Fibroblast of skin of left quadriceps (primary cell): ENCODE data around the gene NELL2.

Source experiments
- DNase-seq, 2 experiments: peaks; one replicate each; pipeline ENCODE4 v3.0.0-alpha.2; 2013; ENCODE audit warnings: low read depth in 2 of 2

The NELL2 gene

DNA sequence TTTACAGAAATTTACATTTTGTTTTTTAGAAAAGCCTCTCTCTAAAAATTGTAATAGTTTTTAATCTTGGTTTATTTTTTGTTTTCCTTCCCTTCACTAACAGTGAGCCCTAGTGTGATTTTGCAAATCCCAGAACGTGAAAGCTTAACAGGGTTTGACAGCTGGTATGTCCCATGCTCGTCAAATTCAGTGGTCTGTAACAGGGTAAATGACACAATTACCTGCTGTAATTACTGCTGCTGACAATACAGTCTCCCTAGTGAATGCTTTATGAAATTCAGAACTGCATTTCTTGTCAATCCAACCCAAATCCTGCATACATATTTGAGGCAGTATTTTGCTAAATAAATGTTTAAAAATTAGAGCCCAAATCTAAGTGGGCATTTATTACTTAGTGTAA, 249.2 kb downstream of the NELL2 start:
- DNase-seq, result no peak

DNA sequence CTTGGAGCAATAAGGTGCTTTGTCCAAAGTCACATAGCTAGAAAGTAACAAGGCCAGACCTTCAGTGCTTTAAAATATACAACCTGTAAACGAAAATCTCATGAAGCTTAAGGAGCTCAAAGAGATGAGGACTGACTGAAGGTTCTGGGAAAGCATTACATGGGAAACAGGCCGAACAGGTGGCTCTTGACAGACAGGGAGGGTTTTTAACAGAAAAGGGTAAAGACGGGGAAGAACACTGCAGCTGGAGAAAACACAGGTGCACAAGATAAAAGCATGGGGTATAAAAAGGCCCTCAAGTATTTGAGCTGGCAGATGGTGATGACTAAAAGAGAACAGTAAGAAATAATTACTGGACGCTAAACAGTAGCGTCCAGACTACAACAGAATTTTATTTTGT, 257.2 kb downstream of the NELL2 start:
- no peak for DNase-seq

DNA sequence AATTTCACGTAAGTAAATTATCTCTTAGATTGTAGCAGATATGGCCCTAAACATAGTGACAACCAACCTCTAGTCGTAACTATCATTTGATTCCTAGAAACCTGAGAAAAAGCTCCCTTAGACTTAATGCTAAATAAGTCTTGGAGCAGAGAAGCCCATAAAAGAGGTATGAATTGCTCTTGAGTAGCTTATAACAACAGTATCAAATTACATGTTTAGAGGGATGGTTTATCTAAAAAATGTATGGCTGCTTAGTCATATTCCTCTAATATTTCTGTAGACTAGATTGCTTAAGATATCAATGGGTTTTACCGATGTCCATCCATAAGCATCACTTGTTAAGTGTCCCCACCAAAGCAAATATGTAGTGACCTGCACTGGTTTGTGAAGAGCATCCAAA, 259.7 kb downstream of the NELL2 start:
- peak in 1 of 2 experiments; percentile 1 for DNase-seq

DNA sequence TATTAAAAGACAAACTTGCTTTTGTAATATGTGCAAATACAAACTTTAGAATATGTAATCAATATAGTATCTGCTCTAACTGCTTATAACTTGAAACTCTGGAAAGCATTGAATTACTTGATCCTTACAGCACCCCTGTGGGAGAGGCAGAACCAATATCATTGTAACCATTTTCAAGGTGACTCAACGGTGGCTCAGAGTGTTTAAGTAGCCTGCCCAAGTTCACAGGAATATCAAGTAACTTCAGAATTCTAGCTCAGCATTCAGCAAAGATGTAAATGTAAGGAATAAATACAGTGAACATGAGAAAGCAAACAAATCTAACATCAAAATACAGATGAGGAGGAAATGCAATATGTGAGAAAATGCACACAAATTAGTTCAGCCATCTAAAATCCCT, 264.6 kb downstream of the NELL2 start:
- no peak for DNase-seq

DNA sequence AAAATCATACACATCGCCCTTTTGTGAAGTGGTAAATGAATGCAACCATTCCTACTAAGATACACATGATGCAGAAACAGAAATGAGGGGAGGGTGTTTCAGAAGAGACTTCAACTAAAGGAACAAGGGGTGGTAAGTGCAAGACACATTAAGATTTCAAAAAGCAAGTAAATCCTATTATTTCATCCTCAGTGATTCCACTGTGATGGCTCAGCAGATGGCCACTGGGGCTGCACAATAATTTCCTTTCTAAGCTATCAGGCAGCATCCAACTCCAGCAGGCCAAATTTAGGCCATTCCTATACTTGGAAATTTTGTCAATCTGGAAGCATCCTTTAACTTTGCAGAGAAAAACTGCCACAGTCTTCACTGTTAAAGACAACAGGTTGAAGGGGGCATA, 272.4 kb downstream of the NELL2 start:
- DNase-seq, result no peak

DNA sequence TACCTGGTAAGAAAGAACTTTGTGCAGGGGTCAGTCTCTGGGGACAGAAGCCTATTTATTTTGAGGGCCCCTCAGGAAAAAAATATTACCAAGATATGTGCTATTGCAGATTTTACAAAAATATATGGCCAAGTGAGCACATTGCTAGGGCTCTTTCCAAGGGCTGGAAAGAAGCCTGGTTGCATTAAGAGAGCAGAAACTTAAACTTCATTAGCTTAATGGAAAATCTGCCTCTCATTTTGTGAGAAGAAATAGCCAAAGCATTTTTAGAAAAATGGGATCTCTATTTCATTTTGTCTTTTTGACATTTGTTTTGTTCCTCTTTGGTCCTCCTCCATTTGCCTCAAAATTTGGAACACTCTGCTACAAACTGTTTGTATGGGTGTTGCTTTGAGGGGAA, 283.5 kb downstream of the NELL2 start:
- no peak for DNase-seq

DNA sequence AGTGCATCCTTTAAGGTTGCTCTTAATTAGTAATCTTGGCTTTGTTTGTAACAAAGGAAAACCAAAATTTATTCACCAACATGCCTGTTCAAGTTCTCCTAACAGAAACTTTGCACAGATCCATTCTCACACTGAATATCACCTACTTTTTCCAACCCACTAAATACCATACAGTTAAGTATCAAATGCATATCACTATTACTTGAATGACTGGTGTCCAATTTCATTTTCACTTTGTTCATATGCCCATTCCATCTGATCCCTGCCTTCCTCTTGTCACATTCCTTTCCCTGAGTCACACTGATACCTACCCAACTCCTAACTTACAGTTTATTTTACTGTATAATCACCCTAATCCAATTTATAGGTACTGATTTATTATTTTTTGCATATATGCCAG, 286.4 kb downstream of the NELL2 start:
- no peak for DNase-seq

DNA sequence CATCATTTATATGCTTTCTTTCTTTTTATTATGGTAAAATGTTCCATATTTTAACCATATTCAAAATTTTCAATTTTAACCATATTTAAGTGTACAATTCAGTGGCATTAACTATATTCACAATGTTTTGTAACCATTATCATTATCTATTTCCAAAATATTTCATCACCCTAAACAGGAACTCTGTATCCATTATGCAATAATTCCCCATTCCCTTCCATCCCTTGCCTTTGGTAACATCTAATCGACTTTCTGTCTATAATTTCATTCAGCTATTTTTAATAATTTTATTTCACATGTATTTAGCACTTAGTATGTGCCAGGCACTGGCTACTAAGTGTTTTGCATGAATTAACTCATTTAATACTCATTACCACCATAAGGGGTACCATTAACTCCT, 287.5 kb downstream of the NELL2 start:
- DNase-seq, result no peak

DNA sequence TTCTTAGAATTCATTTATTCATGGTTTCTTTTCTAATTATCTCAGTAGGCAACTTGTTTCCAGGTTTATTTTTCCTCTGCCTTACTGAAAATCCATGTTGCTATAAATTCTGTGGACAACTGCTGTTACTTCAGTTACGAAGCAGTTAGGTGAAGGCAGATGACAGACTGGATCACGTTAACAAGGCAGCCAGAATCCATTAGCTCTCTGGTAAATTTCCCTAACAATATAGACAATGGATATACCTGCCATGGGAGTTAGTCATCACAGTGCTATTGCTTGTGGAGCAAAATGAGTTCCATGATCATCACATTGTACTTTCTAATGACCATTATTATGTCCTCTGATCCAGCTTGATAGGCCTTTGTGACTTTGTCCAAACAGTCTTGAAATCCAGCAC, 291.5 kb downstream of the NELL2 start:
- no peak for DNase-seq

DNA sequence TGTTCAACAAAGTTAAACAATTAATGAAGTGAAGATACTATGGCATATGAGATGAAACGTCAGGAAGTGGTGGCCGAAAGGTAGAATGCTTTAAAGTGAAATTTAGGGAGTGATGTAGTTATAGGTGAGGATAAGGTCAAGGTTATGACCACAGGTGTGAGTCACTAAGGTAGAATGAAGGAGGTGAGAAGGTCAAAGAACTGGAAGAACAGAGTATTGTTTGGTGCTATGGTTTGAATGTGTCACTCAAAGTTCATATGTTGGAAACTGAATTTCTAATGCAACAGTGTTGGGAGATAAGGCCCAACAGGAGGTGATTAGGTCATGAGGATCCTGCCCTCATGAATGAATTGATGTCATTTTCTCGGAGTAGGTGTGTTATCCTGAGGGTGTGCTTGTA, 293.6 kb downstream of the NELL2 start:
- no peak for DNase-seq

DNA sequence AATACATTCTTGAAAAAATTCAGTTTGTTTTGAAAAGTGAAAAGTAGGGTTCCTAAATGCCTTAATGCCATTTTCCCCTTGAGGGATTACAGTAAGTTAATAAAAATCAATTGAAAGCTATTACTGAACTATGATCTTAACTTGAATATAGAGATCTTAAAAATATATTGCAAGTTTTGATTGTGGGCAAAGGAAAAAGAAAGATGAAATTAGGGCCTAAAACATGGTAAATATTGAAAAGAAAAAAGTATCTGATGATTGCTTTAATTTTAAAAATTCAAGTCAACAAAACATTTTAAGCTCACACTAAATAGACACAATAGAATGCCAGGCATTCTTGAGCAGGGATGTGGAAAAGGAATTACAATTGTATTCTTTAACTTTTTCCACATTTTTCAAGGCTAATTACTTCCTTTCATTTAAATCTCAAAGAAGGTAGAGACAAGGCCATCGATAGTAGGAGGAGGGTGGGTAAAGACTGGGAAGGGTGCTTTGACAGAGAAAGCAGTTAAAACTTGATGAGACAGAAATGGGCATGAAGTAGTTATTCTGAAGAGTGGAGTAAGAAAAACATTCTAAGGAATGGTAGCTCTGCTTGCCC, 294.4 kb downstream of the NELL2 start:
- DNase-seq, result no peak

DNA sequence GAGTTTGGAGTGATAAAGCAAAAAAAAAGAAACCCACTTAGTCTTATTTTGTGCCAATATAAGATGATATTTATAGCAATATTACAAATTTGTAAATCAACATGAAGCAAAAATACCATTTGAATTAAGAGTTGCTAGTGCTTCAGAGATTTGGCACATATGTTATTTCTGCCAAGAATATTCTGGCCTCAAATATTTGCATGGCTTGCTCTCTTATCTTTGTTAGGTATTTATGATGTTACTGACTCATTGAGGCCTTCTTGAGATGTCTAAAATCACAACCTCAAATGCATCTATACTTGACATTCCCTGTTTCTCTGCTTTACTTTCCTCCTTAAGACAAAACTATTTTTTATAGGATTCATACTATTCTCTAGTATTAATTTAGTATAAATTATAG, 301.5 kb downstream of the NELL2 start:
- no peak for DNase-seq

DNA sequence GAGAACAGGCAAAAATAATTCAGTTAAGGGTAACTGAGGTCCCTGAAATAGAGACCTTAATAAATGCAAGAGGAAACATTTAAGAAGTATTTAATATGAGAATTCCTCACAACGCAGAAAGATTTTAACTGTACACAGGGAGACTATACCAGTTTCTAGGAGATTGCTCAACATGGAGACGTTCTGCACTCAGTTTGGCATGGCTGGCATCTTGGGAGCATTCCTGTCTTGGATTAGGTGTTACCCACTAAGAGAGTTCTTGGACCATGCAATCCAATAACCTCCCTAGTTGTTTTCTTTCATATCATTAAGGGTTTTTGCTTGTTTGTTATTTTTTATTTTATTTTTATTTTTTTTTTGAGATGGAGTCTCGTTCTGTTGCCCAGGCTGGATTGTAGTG, 302.4 kb downstream of the NELL2 start:
- DNase-seq, result no peak

DNA sequence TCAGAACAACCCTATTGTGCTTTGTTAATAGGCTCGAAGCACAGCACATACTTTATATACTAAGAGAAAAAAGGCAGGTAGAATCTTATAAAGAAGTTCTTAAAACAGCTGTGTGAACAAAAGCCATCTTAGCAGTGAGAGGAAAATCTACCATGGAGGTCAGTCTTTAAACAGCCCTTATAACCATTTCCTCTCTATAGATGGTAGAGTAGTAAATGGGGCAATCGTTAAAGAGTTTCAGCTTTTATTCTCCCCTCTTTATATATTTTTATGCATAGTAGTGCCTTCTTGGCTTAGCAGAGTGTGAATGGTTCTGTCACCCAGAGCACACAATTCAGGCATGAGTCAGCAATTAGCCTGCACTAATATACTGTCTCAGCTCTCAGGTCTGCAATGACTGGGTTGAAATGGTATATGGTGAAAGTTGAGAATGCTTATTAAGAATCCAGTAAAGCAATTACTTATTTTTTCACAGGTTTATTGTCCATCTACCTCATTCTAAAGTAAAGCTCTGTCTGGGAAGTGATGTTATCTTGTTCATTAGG, 305.0 kb downstream of the NELL2 start:
- no peak for DNase-seq

DNA sequence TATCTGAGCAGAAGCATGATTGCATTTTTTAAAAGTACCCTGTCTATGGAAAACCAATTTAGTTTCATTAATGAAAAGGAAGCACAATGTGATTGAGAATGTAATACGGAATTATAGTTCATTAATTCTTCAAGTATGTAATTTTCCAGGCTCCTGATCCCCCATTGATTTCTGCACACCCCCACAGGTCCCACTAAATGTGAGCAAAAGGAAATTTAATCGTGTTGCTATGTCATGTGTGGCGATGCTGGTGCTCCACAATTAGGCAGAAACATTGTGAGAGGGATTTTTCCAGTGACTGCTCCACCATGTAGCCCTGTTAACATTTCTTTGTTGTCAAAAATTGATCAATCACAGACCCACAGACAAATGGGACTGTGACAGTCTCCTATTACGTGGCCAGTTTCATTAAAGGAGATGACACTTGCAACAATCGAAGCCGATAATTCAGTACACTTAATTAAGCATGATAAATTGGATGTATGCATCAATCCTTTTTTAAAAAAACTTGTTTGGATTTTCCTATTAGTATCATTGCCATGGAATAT, 306.0 kb downstream of the NELL2 start:
- DNase-seq, result no peak

DNA sequence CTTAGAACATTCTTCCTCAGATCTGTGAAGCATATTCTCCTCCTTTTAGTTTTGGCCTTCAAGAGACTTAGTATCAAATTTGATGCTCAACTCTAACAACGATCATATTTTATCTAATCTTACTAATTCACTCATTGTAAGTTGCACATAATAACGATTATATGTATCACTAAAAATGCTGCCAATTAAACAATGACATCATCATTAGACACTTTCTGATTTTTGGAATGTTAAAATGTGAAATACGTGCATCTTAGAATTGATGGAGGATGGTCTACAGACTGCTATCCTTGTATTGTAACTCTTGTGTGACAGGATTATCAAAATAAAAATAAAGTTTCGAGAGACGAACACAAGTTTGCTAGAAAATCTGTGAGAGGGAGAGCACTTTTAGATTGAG, 311.0 kb downstream of the NELL2 start:
- no peak for DNase-seq

DNA sequence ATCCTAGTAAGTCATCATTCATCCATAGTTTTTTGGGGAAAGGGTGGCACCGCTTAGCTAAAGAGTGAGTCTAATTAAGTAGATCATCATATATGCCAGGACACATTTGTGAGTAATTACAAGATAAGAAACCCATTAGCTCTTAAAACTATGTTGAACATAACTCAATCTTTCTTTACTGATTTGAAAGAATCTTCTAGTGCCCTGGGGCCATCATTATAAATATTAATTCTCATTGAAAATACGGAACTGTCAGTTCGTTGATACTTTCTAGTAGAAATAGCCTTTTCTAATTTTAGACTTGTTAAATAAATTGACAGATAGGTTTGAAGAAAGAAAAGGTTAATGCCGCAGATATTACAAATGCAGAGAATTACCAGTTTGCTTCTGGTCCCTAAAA, 312.6 kb downstream of the NELL2 start:
- no peak for DNase-seq

DNA sequence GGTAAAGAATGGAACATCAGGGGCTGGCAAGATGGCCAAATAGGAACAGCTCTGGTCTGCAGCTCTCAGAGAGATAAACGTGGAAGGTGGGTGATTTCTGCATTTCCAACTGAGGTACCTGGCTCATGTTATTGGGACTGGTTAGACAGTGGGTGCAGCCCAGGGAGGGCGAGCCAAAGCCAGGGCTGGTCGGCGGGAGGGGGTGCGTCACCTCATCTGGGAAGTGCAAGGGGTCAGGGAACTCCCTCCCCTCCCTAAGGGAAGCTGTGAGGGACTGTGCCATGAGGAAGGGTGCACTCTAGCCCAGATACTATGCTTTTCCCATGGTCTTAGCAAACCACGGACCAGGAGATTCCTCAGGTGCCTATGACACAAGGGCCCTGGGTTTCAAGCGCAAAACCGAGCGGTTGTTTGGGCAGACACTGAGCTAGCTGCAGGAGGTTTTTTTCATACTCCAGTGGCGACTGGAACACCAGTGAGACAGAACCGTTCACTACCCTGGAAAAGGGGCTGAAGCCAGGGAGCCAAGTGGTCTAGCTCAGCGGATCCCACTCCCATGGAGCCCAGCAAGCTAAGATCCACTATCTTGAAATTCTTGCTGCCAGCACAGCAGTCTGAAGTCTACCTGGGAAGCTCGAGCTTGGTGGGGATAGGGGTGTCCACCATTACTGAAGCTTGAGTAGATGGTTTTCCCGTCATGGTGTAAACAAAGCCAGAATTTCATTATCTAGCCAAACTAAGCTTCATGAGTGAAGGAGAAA, 317.6 kb downstream of the NELL2 start:
- no peak for DNase-seq

DNA sequence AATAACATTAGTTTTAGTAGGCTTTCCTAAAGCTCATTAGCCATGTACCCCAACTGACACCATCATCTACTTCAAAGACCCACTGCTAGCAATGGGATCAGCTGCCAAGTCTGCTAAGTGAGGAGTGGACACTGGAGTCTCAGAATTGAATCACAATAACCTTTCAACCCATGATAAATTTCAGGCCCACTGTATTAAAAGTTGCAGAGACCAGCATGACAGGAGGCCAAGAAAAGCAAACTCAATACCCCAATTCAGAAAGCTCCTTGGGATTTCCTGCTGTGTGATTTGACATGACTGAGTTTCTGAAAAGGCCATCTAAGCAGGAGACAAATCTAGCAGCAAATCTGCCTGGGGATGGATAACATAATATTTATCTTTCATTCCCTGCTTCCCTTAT, 320.7 kb downstream of the NELL2 start:
- no peak for DNase-seq

DNA sequence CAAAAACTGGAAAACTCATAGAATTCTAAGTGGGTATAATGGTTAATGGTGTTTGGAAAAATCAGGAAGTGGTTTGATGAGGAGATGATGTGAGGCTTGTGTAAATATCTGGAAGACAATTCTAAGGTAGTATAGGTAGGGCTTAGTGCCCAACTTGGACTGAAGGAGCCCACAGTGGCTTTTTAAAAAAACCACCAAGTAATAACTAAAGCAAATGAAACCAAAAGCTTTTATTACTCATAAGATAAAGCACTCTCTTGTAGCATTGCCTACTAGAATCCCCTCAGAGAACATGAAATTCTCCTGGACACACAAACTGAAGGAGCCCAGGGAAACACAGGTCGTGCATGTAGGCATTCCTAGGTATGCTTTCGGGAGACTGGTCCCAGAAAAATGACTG, 324.5 kb downstream of the NELL2 start:
- DNase-seq, result no peak

DNA sequence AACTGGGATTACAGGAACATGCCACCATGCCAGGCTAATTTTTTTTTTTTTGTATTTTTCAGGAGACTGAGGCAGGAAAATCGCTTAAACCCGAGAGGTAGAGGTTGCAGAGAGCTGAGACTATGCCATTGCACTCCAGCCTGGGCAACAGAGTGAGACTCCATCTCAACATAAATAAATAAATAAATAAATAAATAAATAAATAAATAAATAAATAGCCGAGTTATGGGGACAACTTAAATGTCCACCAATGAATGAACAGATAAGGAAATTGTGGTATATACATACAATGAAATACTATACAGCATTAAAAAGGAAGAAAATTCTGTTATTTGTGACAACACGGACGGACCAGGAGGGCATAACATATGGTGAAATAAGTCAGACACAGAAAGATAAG, 325.7 kb downstream of the NELL2 start:
- DNase-seq, result no peak

DNA sequence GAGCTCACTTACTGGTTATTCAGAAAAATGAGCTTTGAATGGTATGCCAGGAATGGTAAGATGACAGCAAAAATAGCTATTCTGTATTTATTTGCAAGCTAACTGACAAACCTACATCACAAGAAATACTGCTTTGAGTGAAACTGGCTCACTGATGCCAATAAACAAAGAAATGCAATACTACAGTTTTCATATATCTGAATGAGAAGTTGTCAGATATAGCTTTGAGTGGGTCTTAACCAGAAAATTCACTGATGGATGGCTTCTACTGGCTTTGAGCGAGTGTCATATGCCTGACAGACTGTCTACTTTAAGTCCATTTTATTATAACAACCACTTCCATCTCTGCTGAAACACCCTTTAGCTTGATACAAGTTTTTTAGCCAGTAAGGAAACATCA, 330.1 kb downstream of the NELL2 start:
- DNase-seq, result no peak

DNA sequence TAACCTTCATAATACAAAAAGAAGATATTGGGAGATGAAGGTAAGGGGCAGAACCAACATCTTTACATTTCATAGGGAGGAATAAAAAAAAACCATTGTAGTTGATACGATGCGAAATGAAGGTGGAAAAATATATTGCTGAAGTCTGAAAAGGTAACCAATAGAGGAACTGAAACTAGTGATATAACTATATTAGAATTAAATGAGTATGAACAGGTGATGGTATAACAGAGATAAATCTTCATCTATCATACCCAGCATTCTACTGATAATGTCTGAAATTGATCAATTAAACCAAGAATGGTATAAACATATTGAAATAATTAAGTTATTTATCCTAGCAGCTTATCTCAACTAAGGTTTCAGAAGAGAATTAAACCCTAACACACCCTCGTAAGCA, 332.1 kb downstream of the NELL2 start:
- DNase-seq, result no peak
